Gastrocnemius medialis (tissue), 4 donors: ENCODE measurements around the gene FCMR.

Source experiments
- POLR2A ChIP-seq, 2 donors: fragments of 450-650 bp; IDR thresholded peaks; one replicate each; pipeline ENCODE4 v1.6.1; 2017; ENCODE audit warnings: antibody characterized with exemption in 2 of 2, mild to moderate bottlenecking in 2 of 2, moderate library complexity in 2 of 2
- TF ChIP-seq, protein P1 (sequence below), 5 experiments: fragments of 450-650 bp in 3 of 5; fragments of 200-600 bp in 2 of 5; sonication (generic) in 2 of 5; IDR thresholded peaks in 4 of 5; conservative IDR thresholded peaks in 1 of 5; 1 replicate in 4 of 5; 2 replicates in 1 of 5; pipeline ENCODE4 v1.5.1; 2016 to 2019; ENCODE audit warnings: antibody characterized with exemption in 5 of 5, mild to moderate bottlenecking in 3 of 5, moderate library complexity in 3 of 5

DNA sequence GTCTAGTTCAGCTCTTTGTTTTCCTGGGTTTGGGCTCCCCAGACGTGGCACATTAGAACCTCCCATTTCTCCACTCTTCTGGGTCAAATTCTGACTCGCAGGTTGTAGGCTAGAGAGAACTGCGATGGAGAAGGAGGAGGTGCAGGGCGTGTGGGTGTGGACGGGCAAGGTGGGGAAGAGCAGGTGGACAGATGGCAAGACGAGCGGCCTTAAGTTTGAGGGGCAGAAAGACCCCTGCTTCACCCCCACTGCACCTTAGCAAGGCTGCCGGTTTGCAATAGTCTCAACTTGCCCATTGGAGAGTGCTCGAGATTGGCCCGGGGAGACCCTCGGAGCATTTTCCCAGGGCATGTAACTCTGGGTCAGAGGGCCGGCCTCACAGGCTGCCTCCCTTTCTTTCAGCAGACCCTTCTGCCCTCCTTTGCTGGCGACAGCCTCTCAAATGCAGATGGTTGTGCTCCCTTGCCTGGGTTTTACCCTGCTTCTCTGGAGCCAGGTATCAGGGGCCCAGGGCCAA is 22.8 kb downstream of the FCMR start:
- TF ChIP-seq, protein P1, sequence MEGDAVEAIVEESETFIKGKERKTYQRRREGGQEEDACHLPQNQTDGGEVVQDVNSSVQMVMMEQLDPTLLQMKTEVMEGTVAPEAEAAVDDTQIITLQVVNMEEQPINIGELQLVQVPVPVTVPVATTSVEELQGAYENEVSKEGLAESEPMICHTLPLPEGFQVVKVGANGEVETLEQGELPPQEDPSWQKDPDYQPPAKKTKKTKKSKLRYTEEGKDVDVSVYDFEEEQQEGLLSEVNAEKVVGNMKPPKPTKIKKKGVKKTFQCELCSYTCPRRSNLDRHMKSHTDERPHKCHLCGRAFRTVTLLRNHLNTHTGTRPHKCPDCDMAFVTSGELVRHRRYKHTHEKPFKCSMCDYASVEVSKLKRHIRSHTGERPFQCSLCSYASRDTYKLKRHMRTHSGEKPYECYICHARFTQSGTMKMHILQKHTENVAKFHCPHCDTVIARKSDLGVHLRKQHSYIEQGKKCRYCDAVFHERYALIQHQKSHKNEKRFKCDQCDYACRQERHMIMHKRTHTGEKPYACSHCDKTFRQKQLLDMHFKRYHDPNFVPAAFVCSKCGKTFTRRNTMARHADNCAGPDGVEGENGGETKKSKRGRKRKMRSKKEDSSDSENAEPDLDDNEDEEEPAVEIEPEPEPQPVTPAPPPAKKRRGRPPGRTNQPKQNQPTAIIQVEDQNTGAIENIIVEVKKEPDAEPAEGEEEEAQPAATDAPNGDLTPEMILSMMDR (IDR thresholded peaks at IDR 0.05 in 4 of 5, conservative IDR thresholded peaks at IDR 0.05 in 1 of 5): no peak
- no peak for TF ChIP-seq POLR2A (IDR thresholded peaks at IDR 0.05)
